Epidermal melanocyte (primary cell): ENCODE measurements around the gene CXCR4.
"Not testable (repeated sequence)": the region's sequence is repeated elsewhere in the genome, so short reads cannot be mapped to it uniquely, and the experiment has no call there.

Experiments
- DNase-seq: peaks from one replicate; pipeline ENCODE4 v3.0.0; 2011; ENCODE audit warnings: low spot score; ENCODE audit not compliant: insufficient read length

CXCR4 gene

GRCh38 chr2:136115183-136115761 lies 2.7 kb downstream of the CXCR4 start:
- no peak for DNase-seq

GRCh38 chr2:136114382-136114781 lies 3.6 kb downstream of the CXCR4 start:
- DNase-seq = peak; percentile 12

- DNase-seq = no peak
Observed at GRCh38 chr2:136113209-136113971, 4.6 kb downstream of the CXCR4 start.

- DNase-seq = peak; percentile 15
Observed at GRCh38 chr2:136112317-136113208, 5.4 kb downstream of the CXCR4 start.

- DNase-seq = no peak
Observed at GRCh38 chr2:136111711-136112110, 6.2 kb downstream of the CXCR4 start.

GRCh38 chr2:136110526-136110925 lies 7.4 kb downstream of the CXCR4 start:
- no peak for DNase-seq

- peak; percentile 8 for DNase-seq
Observed at GRCh38 chr2:136108463-136108862, 9.5 kb downstream of the CXCR4 start.

GRCh38 chr2:136107051-136108033 lies 10.6 kb downstream of the CXCR4 start:
- no peak for DNase-seq

GRCh38 chr2:136106505-136106904 lies 11.4 kb downstream of the CXCR4 start:
- DNase-seq = no peak

- DNase-seq = no peak
Observed at GRCh38 chr2:136104977-136105376, 13.0 kb downstream of the CXCR4 start.

- no peak for DNase-seq
Observed at GRCh38 chr2:136101042-136101441, 16.9 kb downstream of the CXCR4 start.

- DNase-seq = no peak
Observed at GRCh38 chr2:136098441-136098840, 19.5 kb downstream of the CXCR4 start.

GRCh38 chr2:136093583-136093982 lies 24.4 kb downstream of the CXCR4 start:
- no peak for DNase-seq

GRCh38 chr2:136091899-136092298 lies 26.1 kb downstream of the CXCR4 start:
- no peak for DNase-seq

- DNase-seq = not testable (repeated sequence)
Observed at GRCh38 chr2:136087901-136088460, 30.0 kb downstream of the CXCR4 start.

GRCh38 chr2:136086253-136087016 lies 31.5 kb downstream of the CXCR4 start:
- DNase-seq = no peak

- no peak for DNase-seq
Observed at GRCh38 chr2:136085453-136086209, 32.3 kb downstream of the CXCR4 start.

- DNase-seq = no peak
Observed at GRCh38 chr2:136081582-136082210, 36.3 kb downstream of the CXCR4 start.

- DNase-seq = no peak
Observed at GRCh38 chr2:136080114-136080513, 37.8 kb downstream of the CXCR4 start.
